Stimulated activated CD4-positive, alpha-beta T cell treated with anti-CD3 and anti-CD28 coated beads, Interleukin-4, amount 100 ng/mL, for 48 hours (primary cell): ENCODE data around the gene CALB2.

ENCODE experiments used
- DNase-seq, 2 donors: peaks; one replicate each; pipeline ENCODE4 v3.0.0-alpha.2; 2020; ENCODE audit warnings: low read depth in 2 of 2

Gene CALB2

DNA sequence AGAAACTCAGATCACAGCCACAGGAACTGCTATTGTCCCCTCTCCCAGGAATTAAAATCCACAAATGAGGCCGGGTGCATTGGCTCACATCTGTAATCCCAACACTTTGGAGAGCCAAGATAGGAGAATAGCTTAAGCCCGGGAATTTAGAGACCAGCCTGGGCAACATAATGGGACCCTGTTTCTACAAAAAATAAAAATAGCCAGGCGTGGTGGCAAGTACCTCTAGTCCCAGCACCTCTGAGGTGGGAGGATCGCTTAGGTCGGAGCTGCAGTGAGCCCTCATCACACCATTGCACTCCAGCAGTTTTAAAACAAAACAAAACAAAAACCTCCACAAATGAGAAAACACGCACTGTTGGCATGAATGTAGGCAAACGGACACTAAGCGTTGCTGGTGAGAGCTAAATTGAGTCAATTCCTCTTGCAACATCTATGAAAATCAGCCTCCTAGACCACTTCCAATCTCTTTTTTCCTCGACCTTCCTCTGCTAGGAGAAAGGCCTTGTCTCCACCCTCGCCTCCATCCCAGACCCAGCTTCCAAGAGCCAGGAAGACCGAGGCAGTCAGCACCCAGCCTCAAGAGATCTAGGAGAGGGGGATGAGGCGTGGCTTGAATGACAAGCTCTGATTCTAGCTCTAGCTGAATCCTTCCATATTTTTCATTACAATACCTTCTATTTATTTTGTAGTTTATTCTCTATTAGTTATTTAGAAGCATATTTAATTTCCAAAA lies 68.5 kb downstream of the CALB2 start:
- no peak for DNase-seq

DNA sequence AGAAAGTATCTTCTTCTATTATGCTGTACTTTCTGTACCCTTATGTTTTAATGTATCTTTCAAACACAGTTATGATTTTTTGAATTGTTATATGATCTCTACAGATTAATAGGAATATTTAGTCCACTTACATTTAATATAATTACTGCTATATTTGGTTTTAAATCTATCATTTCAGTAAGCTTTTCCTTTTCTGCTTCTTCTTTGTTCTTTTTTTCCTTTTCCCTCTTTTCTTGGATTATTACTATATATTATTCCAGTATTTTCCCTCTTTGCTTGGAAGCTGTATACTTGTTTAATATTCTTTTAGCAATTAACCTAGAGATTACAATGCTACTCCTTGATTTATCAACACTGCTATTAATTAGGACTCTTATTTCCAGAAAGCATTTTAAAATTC lies 69.9 kb downstream of the CALB2 start:
- no peak for DNase-seq

DNA sequence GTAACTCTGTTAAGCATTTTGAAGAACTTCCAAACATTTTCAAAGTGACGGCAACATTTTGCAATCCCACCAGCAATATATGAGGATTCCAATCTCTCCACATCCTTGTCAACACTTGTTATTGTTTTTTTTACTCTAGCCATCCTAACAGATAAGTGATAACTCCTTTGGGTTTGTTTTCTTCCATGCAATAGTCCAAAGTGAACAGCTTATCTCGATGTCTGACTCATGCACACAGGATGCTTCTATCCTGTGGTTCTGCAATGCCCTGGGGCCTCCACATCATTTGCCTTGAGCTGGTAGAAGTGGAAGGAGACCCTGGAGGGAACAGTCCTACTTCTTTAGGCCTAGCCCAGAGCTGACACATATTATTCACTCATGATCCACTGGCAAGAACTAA lies 70.4 kb downstream of the CALB2 start:
- no peak for DNase-seq

DNA sequence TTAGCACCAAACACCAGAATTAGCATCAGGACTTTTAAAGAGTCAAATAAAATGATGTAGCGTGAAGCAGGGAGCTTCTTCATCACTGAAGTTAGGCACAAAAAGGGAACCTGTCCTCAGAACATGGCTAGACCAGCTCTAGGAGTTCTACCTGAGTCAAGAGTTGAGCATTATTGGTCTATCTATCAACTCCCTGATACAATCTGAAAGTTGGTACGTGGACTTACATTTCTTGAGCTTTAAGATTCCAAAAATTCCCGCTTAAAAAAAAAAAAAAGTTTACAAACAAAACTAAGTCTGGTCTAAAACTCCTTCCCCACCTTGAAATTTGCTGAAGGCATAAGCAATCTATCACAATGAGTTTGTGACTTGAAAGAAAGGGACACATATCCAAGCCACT lies 71.1 kb downstream of the CALB2 start:
- no peak for DNase-seq

DNA sequence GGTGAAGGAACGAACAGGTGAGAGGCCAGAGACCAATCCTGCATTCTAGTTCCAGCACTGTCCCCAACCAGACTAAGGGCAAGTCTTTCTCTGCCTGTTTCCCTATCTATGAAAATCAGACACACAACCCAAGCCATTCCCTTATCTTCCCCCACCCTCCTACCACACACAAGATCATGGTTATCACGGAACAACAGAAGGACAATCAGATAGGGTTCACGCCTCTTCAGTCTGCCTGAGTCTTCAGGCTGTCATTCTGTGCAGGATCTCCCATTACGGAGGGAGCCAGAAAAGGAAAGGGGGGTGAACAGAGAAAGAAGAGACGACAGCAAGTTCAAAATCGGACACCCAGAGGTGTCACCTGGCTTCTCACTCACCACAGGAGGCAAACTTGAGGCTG lies 72.2 kb downstream of the CALB2 start:
- DNase-seq, result no peak

DNA sequence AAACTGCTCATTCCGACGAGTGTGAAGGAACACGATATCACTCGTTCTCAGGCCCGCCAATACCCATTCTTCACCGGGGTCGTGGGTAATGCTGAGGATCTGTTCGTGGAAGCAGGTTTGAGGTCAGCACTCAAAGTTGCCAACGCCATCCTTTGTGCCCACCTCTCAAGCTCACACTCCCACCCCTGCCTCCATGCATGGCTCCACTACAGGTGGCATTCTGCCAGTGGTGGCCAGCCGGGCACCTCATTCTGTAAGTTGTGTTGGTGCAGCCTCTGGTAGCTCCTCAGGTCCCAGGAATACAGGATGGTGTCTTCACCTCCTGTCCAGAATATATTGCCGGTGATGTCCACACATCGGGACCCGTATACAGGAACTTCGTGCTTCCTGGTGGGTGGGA lies 72.7 kb downstream of the CALB2 start:
- no peak for DNase-seq

DNA sequence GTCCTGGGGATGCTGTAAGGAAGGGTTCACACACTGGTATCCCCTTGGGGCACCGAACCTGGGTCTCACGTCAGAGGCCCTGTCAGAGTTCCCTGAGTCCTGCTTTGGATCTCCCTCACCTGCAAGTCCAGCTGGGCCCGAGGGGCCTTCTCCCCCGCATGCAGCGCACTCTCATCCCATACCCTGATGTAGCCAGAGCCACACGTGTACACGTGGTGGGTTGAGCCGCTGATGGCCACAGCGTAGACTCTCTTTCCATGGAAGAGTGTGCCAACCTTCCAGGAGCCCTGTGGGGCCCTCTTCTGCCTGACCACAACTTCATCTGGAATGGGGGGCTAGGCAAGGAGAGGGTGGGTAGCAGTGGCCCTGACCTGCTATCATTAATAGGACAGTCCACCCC lies 73.5 kb downstream of the CALB2 start:
- DNase-seq, result no peak

DNA sequence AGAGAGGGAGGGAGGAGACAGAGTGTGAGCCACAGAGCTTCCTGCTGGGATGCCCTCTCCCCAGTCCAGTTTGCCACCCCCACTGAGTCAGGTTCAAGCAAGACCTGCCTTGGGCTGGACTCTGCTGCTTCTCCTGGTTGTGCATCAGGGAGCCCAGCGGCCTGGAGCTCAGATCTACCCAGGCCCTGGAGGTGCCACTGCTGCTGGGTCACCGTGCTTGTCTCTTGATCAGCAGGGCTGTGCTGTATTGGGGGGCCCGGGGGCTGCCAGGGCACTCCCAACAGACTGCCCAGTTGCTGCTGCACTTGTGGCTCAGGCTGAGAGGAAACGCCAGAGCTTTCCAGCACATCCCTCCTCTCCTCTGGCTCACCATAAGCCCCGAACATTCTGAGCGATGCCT lies 74.4 kb downstream of the CALB2 start:
- no peak for DNase-seq

DNA sequence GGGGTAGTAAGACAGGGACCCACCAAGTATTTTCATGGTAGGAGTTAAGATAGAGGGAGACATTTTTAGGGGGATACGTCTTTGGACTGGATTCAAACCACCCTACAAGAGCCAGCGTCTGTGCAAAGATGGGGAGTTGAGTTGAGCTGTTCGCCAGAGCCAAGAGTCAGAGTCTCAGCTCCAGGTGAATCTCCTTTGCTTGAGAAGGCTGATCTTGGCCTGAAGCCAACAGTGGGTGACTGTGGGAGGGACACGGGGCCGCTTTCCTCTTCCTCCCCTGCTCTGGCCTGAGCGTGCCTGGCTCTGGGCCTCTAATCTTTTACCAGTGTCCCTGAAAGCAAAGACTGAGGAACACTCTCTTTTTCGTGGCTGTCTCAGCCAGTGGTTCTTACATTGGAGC lies 78.0 kb downstream of the CALB2 start:
- DNase-seq, result no peak

DNA sequence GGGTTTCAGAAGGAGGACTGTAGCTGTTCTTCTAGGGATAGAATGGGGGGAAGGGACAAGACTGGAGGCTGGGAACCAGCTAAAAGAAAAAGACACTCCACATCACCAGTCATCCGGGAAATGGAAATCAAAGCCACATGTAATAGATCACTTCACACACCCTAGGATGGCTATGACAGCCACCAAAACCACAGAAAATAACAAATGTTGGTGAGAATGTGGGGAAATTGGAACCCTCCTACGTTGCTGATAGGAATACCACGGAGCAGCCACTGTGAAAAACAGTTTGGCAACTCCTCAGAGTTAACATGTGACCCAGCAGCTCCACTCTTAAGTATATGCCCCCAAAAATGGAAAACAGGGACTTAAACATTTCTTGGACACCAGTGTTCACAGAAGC lies 81.0 kb downstream of the CALB2 start:
- no peak for DNase-seq
